Measurements from ENCODE around the gene ROBO4. TPM values are rescaled to one million over a fixed set of nuclear protein-coding genes. Genes with fewer than 3 reads are reported as not detected.
A peak's percentile ranks its signal among the peaks of the same experiment; 100 is the strongest.

ROBO4 gene
- total and polyA plus RNA-seq, 9 of the 15 experiments (the other 6 are each of a cell fraction or from before 2014, with no cell fraction given): not detected

DNA sequence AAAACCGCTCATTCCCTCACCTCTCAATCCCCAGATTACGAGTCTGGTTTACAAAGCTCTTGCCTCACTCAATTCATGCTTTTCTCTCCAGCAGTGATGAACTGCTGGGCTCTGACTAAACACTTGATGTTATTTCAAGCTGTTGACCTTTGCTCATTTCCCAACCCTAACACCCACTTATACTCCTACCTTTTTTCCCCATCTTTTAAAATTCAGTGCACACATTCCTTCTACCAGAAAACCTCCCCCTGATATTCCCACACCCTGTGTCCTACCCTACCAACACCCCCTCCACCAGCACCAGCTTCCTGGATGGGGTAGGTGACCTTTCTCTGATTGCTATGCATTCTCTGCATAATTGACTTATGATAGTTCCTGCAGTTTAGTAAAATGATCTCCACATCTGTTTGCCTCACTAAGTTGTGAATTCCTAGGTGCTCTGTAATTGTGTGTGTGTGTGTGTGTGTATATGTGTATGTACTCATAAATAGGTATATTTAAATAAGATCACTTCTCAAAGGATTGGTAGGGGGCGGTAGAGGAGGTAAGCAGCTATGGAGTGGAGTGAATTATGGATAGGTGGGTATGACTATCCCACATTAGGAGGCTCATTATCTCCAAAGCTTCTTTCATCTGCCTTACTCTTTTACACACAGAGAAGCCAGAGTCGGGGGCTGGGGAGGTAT, 37.3 kb upstream of the ROBO4 start:
- Histone ChIP-seq H3K4me1 (replicated peaks in 1 of 2; ENCODE audit: control insufficient read depth in 2 of 2, insufficient read depth in 2 of 2, low read length in 2 of 2) (no peaks in the 10 kb centered on the region), H3K36me3 (ENCODE audit: control insufficient read depth, insufficient read depth, low read length) (no peaks in the 10 kb centered on the region), H3K4me2 (ENCODE audit: insufficient read depth, low read length) (no peak overlapping the region), H3K27ac (ENCODE audit: extremely low read depth, low read depth, low read length) (no peak overlapping the region), H3K27me3 (ENCODE audit: control insufficient read depth in 2 of 2, insufficient read depth in 2 of 2, low read length in 2 of 2) (peaks cover 20 to 30% of the 10 kb centered on the region in 2 experiments; a peak in 4 of 5 replicates), H3K9me3 (replicated peaks; ENCODE audit: control insufficient read depth, insufficient read depth, low read depth, low read length) (no peaks in the 10 kb centered on the region), H2AFZ (ENCODE audit: low read depth, low read length) (no peak overlapping the region), H4K20me1 (replicated peaks; ENCODE audit: control insufficient read depth, insufficient read depth, low read length) (no peaks in the 10 kb centered on the region), H3K9me1 (ENCODE audit: control insufficient read depth, insufficient read depth, low read length) (no peaks in the 10 kb centered on the region), H3K9ac (ENCODE audit: insufficient read depth in 1 of 2, low read depth in 2 of 2, low read length in 2 of 2) (no peak overlapping the region), H3K79me2 (ENCODE audit: control insufficient read depth, insufficient read depth, low read length) (no peaks in the 10 kb centered on the region), H3K4me3 (no peak overlapping the region)
- WGBS (ENCODE audit: insufficient coverage, low coverage, missing lambda C conversion rate): 0% methylated on average over 4 of the region's 4 CpGs
- intact Hi-C loops (cut with micrococcal nuclease): no loop called here
- POLR2A ChIA-PET: interaction anchor here (0.6 kb wide), 1 partner anchor 177 kb away, joined by 3 read pairs; the partner anchor contains the start of gene TMEM218
- in situ Hi-C loops (cut with MboI): no loop called here
- BruUV-seq (replicated peaks): no TSS peak
- FAIRE-seq (no peak), DNase-seq (ENCODE audit: extremely low read depth in 1 of 4, low spot score in 3 of 4) (no peak), ATAC-seq (0 out of 3 replicates have a peak, but pooled peaks have one; percentile 41)
- CTCF ChIA-PET (ENCODE audit: low intra/inter-chr PET ratio): no interaction called here
- TF ChIP-seq U2AF1 (optimal IDR thresholded peaks at IDR 0.05; ENCODE audit: low read depth, low read length) (no peak), CC2D1A (IDR thresholded peaks at IDR 0.05) (no peak)
- TF ChIP-seq, protein P1, sequence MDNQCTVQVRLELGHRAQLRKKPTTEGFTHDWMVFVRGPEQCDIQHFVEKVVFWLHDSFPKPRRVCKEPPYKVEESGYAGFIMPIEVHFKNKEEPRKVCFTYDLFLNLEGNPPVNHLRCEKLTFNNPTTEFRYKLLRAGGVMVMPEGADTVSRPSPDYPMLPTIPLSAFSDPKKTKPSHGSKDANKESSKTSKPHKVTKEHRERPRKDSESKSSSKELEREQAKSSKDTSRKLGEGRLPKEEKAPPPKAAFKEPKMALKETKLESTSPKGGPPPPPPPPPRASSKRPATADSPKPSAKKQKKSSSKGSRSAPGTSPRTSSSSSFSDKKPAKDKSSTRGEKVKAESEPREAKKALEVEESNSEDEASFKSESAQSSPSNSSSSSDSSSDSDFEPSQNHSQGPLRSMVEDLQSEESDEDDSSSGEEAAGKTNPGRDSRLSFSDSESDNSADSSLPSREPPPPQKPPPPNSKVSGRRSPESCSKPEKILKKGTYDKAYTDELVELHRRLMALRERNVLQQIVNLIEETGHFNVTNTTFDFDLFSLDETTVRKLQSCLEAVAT (IDR thresholded peaks at IDR 0.05): no peak
- TF ChIP-seq, protein P2, sequence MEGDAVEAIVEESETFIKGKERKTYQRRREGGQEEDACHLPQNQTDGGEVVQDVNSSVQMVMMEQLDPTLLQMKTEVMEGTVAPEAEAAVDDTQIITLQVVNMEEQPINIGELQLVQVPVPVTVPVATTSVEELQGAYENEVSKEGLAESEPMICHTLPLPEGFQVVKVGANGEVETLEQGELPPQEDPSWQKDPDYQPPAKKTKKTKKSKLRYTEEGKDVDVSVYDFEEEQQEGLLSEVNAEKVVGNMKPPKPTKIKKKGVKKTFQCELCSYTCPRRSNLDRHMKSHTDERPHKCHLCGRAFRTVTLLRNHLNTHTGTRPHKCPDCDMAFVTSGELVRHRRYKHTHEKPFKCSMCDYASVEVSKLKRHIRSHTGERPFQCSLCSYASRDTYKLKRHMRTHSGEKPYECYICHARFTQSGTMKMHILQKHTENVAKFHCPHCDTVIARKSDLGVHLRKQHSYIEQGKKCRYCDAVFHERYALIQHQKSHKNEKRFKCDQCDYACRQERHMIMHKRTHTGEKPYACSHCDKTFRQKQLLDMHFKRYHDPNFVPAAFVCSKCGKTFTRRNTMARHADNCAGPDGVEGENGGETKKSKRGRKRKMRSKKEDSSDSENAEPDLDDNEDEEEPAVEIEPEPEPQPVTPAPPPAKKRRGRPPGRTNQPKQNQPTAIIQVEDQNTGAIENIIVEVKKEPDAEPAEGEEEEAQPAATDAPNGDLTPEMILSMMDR (IDR thresholded peaks at IDR 0.05 in 2 of 3, conservative IDR thresholded peaks at IDR 0.05 in 1 of 3; ENCODE audit: insufficient read depth in 2 of 3, low read depth in 1 of 3, low read length in 3 of 3): peak in 2 of 3 experiments; percentile 17 to 25; a peak in 2 of 6 replicates

All from K562 (cell line).